Smooth muscle cell (in vitro differentiated cells): ENCODE measurements around the gene TAC3. TPM values are rescaled to one million over a fixed set of nuclear protein-coding genes. Genes with fewer than 3 reads are reported as not detected.

Experiments
- DNase-seq: peaks from one replicate; lab custom pipeline; 2025; ENCODE audit not compliant: unreplicated experiment; lab: John Stamatoyannopoulos, UW
- H2AFZ ChIP-seq: fragments of 200-600 bp; sonication (generic); 2 replicates; pipeline ENCODE4 v1.6.0; 2016; ENCODE audit warnings: antibody characterized with exemption, low read depth, mild to moderate bottlenecking
- H3F3A ChIP-seq: fragments of 200-600 bp; sonication (generic); 2 replicates; pipeline ENCODE4 v1.6.0; 2017; ENCODE audit warnings: antibody characterized with exemption, low read depth
- H3K27ac ChIP-seq: fragments of 200-600 bp; sonication (generic); 2 replicates; pipeline ENCODE4 v1.5.1; 2016; ENCODE audit warnings: low read depth, mild to moderate bottlenecking
- H3K27me3 ChIP-seq: fragments of 200-600 bp; sonication (generic); 2 replicates; pipeline ENCODE4 v1.6.1; 2016; ENCODE audit warnings: low read depth, mild to moderate bottlenecking
- H3K36me3 ChIP-seq: fragments of 200-600 bp; sonication (generic); 2 replicates; pipeline ENCODE4 v1.5.1; 2016; ENCODE audit warnings: low read depth
- H3K4me1 ChIP-seq: fragments of 200-600 bp; sonication (generic); 2 replicates; pipeline ENCODE4 v1.5.1; 2016; ENCODE audit warnings: low read depth
- H3K4me2 ChIP-seq: fragments of 200-600 bp; sonication (generic); 2 replicates; pipeline ENCODE4 v1.6.0; 2016; ENCODE audit warnings: mild to moderate bottlenecking
- H3K4me3 ChIP-seq: fragments of 200-600 bp; sonication (generic); 2 replicates; pipeline ENCODE4 v1.5.1; 2016; ENCODE audit warnings: mild to moderate bottlenecking
- H3K79me2 ChIP-seq: fragments of 200-600 bp; sonication (generic); 2 replicates; pipeline ENCODE4 v1.6.0; 2016; ENCODE audit warnings: low read depth, mild to moderate bottlenecking
- H3K9ac ChIP-seq: fragments of 200-600 bp; sonication (generic); 2 replicates; pipeline ENCODE4 v1.6.0; 2016; ENCODE audit warnings: low read depth
- H3K9me3 ChIP-seq: fragments of 200-600 bp; sonication (generic); replicated peaks from 2 replicates; pipeline ENCODE4 v1.5.1; 2016; ENCODE audit warnings: low read depth
- H4K20me1 ChIP-seq: fragments of 200-600 bp; sonication (generic); 2 replicates; pipeline ENCODE4 v1.6.0; 2016; ENCODE audit warnings: low read depth
- WGBS: methylation state at CpG from one replicate; pipeline ENCODE4 v1.1.7; 2016; ENCODE audit warnings: low lambda C conversion rate; 5-methylcytosine and 5-hydroxymethylcytosine counted together
- polyA plus RNA-seq: library from polyadenylated mRNA; unstranded; fragments of >200 nt; fragmentation: Nextera tagmentation; extraction: Ambion mirVana; gene quantifications from 2 replicates; pipeline ENCODE4 v1.2.1, GENCODE V29; 2016
- total RNA-seq: library from RNA; depleted of rRNA; stranded (reverse); fragments of >200 nt; gene quantifications from 2 replicates; pipeline ENCODE4 v1.2.3, GENCODE V29; 2014
- TF ChIP-seq, protein P1 (sequence below): fragments of 200-600 bp; sonication (generic); IDR thresholded peaks from 2 replicates; pipeline ENCODE4 v1.5.1; 2017; ENCODE audit warnings: borderline replicate concordance, mild to moderate bottlenecking, antibody characterized with exemption; ENCODE audit not compliant: insufficient read depth, poor library complexity, severe bottlenecking

The TAC3 gene
- total and polyA plus RNA-seq, 2 experiments from 2014 or later: 1.7 to 6.3 TPM

DNA sequence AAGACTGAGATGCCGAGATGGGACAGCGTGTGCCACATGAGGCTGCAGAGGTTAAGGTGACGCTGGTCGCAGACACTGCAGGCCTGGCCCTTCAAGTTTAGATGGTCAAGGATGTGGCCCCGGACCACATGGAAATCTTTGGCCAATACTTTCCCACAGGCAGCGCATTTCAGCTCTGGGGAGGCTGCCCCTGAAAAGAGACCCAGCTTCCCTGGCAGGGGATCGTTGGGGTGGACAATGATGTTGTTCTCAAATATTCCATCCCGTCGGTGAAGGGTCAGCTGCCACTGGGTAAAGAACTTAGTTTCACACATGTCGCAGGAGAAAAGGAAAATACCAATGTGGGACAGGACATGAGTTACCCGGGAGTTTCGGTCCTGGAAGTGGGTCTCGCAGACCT, 12.9 kb downstream of the TAC3 start:
- Histone ChIP-seq H3K4me1 (peaks cover 7% of the 10 kb centered on the region), H2AFZ (no peak overlapping the region), H3K9me3 (no peaks in the 10 kb centered on the region), H3K4me3 (no peak overlapping the region), H3F3A (peaks cover 7% of the 10 kb centered on the region), H3K36me3 (no peaks in the 10 kb centered on the region), H3K27ac (no peak overlapping the region), H3K79me2 (peaks cover 49% of the 10 kb centered on the region), H3K4me2 (no peak overlapping the region), H3K27me3 (no peaks in the 10 kb centered on the region), H4K20me1 (peaks cover 44% of the 10 kb centered on the region), H3K9ac (no peak overlapping the region)
- DNase-seq: no peak
- TF ChIP-seq, protein P1, sequence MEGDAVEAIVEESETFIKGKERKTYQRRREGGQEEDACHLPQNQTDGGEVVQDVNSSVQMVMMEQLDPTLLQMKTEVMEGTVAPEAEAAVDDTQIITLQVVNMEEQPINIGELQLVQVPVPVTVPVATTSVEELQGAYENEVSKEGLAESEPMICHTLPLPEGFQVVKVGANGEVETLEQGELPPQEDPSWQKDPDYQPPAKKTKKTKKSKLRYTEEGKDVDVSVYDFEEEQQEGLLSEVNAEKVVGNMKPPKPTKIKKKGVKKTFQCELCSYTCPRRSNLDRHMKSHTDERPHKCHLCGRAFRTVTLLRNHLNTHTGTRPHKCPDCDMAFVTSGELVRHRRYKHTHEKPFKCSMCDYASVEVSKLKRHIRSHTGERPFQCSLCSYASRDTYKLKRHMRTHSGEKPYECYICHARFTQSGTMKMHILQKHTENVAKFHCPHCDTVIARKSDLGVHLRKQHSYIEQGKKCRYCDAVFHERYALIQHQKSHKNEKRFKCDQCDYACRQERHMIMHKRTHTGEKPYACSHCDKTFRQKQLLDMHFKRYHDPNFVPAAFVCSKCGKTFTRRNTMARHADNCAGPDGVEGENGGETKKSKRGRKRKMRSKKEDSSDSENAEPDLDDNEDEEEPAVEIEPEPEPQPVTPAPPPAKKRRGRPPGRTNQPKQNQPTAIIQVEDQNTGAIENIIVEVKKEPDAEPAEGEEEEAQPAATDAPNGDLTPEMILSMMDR: no peak
- WGBS: 98% methylated on average over 13 of the region's 13 CpGs

DNA sequence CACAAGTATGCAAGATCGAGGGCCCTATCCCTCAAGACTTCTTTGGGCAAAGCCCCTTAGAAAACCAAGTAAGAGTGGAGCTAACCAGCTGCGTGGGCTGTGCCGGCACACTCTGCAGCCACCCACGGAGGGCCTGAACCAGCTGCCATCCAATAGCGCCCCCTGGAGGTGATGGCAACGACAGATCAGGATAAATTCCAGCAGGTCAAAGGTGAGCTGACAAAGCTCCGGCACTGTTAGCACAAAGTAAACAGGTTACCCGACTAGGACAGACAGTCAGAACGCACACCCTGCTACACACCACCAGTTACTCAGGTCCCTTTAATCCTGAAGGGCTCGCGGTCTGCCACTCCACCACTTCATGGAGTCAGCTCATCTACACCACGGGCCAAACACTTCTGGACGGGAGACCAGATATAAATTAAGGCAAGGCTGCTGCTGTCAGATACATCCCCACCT, 14.9 kb downstream of the TAC3 start:
- Histone ChIP-seq H3K4me2 (no peak overlapping the region), H4K20me1 (peaks cover 59% of the 10 kb centered on the region), H3K79me2 (peaks cover 49% of the 10 kb centered on the region), H2AFZ (no peak overlapping the region), H3F3A (no peaks in the 10 kb centered on the region), H3K27me3 (no peaks in the 10 kb centered on the region), H3K9me3 (no peaks in the 10 kb centered on the region), H3K4me3 (no peak overlapping the region), H3K27ac (no peak overlapping the region), H3K36me3 (no peaks in the 10 kb centered on the region), H3K4me1 (peaks cover 7% of the 10 kb centered on the region), H3K9ac (no peak overlapping the region)
- peak; percentile 11 for DNase-seq
- WGBS: 49% methylated on average over 13 of the region's 13 CpGs
- TF ChIP-seq, protein P1: peak; percentile 83

DNA sequence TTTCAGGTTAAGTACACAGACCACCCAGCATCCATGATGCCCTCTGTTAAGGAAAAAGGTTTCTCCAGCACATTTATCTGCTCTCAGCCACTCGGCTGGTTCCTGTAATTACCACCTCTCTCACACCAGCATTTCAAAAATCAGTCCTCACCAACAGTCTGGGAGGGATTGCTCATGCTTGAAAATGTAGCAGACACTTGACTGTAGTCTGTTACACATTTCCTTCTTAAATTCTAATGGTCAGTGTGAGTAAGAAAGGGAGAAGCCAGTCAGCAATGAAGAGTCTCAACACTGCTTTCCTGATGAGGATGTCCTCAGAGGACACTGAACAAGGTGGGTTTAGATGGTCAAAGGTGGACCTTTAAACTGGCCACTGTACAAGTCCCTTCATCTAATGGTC, 15.9 kb downstream of the TAC3 start:
- Histone ChIP-seq H3K9ac (no peak overlapping the region), H4K20me1 (peaks cover 59% of the 10 kb centered on the region), H3K27me3 (no peaks in the 10 kb centered on the region), H3K27ac (no peak overlapping the region), H3K4me2 (no peak overlapping the region), H3K9me3 (no peaks in the 10 kb centered on the region), H2AFZ (no peak overlapping the region), H3F3A (no peaks in the 10 kb centered on the region), H3K4me3 (no peak overlapping the region), H3K36me3 (no peaks in the 10 kb centered on the region), H3K79me2 (peaks cover 42% of the 10 kb centered on the region), H3K4me1 (peaks cover 5% of the 10 kb centered on the region)
- 61% methylated on average over 1 of the region's 1 CpG for WGBS
- DNase-seq: no peak
- TF ChIP-seq, protein P1: no peak

DNA sequence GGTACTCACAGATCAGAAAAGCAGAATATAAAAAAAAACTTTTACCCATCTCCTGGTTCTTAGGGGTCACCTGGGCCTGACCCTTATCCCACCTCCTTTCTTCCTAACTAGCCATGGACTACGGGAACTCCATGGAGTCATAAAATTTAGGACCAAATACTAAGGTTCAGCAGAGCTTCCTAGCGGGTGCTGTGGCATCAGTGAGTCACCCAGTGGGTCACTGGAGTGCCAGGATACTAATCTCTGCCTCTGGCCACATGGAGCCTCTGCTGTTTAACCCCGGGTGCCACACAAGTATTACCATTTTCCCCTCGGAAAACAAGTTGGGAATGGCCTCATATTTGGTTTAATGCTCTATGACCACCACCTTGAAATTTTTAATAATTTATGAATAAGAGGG, 16.9 kb downstream of the TAC3 start:
- H3K36me3 ChIP-seq: no peaks in the 10 kb centered on the region
- 92% methylated on average over 4 of the region's 4 CpGs for WGBS
- no peak overlapping the region for H3K27ac ChIP-seq
- H3K9ac ChIP-seq: no peak overlapping the region
- H3K4me3 ChIP-seq: no peak overlapping the region
- no peak overlapping the region for H3K4me2 ChIP-seq
- peaks cover 59% of the 10 kb centered on the region for H4K20me1 ChIP-seq
- H3K9me3 ChIP-seq: no peaks in the 10 kb centered on the region
- H3F3A ChIP-seq: no peaks in the 10 kb centered on the region
- no peak overlapping the region for H2AFZ ChIP-seq
- no peaks in the 10 kb centered on the region for H3K4me1 ChIP-seq
- H3K79me2 ChIP-seq: peaks cover 32% of the 10 kb centered on the region
- DNase-seq: no peak
- TF ChIP-seq, protein P1: no peak
- H3K27me3 ChIP-seq: no peaks in the 10 kb centered on the region
